ENCODE results near the gene RCN2. TPM values are rescaled to one million over a fixed set of nuclear protein-coding genes. Genes with fewer than 3 reads are reported as not detected.
"Not testable (repeated sequence)": the region's sequence is repeated elsewhere in the genome, so short reads cannot be mapped to it uniquely, and the experiment has no call there.

Gene RCN2
- total RNA-seq, 1 donor = 50.3 TPM

DNA sequence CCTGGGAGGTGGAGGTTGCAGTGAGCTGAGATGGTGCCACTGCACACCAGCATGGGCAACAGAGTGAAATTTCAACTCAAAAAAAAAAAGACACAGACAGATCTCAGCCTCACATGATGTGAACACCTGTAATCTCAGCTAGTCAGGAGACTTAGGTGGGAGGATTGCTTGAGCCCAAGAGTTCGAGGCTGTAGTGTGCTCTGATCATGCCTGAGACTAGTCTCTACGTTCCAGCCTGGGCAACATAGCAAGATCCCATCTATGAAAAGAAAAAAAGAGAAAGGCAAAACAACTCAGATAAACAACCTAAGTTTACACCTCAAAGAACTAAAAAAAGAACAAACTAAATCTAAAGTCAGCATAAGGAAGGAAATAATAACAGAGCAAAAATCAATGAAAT, 37.4 kb upstream of the RCN2 start:
- no peak for DNase-seq (ENCODE audit: insufficient read length, low spot score, missing footprints)
- no peaks in the 10 kb centered on the region for H3K9me3 ChIP-seq (ENCODE audit: low read depth, low read length)
- no peak overlapping the region for H3K4me2 ChIP-seq (ENCODE audit: insufficient read depth, low read length)
- H3K27ac ChIP-seq (ENCODE audit: low read depth, low read length) = no peak overlapping the region
- no peaks in the 10 kb centered on the region for H3K27me3 ChIP-seq (ENCODE audit: insufficient read depth, low read length)
- H3K4me1 ChIP-seq (ENCODE audit: insufficient read depth, low read length) = no peaks in the 10 kb centered on the region
- H3K79me2 ChIP-seq (ENCODE audit: insufficient read depth, low read length) = peaks cover 5% of the 10 kb centered on the region
- H2AFZ ChIP-seq (ENCODE audit: low read length) = no peak overlapping the region
- no peaks in the 10 kb centered on the region for H3K36me3 ChIP-seq (ENCODE audit: insufficient read depth, low read length)
- H4K20me1 ChIP-seq (ENCODE audit: insufficient read depth, low read length) = no peaks in the 10 kb centered on the region
- H3K4me3 ChIP-seq (ENCODE audit: insufficient read depth, low read length) = no peak overlapping the region
- TF ChIP-seq CTCF (IDR thresholded peaks at IDR 0.05; ENCODE audit: extremely low read depth, low read depth, low read length) = no peak

DNA sequence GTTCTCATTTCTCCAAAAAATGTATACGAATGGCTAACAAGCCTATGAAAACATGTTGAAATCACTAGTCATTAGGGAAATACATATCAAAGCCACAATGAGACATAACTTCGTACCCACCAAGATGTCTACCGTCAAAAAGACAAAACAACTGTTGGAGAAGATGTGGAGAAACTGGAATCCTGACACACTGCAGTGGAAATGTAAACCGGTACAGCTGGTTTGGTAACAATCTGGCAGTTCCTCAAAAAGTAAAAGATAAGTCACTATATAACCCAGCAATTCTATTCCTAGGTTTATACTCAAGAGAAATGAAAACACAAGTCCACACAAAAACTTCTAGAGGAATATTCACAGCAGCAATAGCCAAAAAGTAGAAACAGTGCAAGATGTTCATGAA, 33.4 kb upstream of the RCN2 start:
- Histone ChIP-seq H3K27me3 (ENCODE audit: insufficient read depth, low read length) (no peaks in the 10 kb centered on the region), H3K4me3 (ENCODE audit: insufficient read depth, low read length) (no peak overlapping the region), H3K79me2 (ENCODE audit: insufficient read depth, low read length) (peaks cover 11% of the 10 kb centered on the region), H3K36me3 (ENCODE audit: insufficient read depth, low read length) (no peaks in the 10 kb centered on the region), H4K20me1 (ENCODE audit: insufficient read depth, low read length) (no peaks in the 10 kb centered on the region), H3K9me3 (ENCODE audit: low read depth, low read length) (no peaks in the 10 kb centered on the region), H3K27ac (ENCODE audit: low read depth, low read length) (no peak overlapping the region), H2AFZ (ENCODE audit: low read length) (no peak overlapping the region), H3K4me1 (ENCODE audit: insufficient read depth, low read length) (no peaks in the 10 kb centered on the region), H3K4me2 (ENCODE audit: insufficient read depth, low read length) (no peak overlapping the region)
- no peak for TF ChIP-seq CTCF (IDR thresholded peaks at IDR 0.05; ENCODE audit: extremely low read depth, low read depth, low read length)
- no peak for DNase-seq (ENCODE audit: insufficient read length, low spot score, missing footprints)

GRCh38 chr15:76899176-76899930, 32.2 kb upstream of the RCN2 start:
- not testable (repeated sequence) for H3K36me3 ChIP-seq (ENCODE audit: insufficient read depth, low read length); H3K27me3 ChIP-seq (ENCODE audit: insufficient read depth, low read length); H3K4me1 ChIP-seq (ENCODE audit: insufficient read depth, low read length); H2AFZ ChIP-seq (ENCODE audit: low read length); H3K4me2 ChIP-seq (ENCODE audit: insufficient read depth, low read length); DNase-seq (ENCODE audit: insufficient read length, low spot score, missing footprints); H3K4me3 ChIP-seq (ENCODE audit: insufficient read depth, low read length); H3K27ac ChIP-seq (ENCODE audit: low read depth, low read length); H3K9me3 ChIP-seq (ENCODE audit: low read depth, low read length); H3K79me2 ChIP-seq (ENCODE audit: insufficient read depth, low read length); H4K20me1 ChIP-seq (ENCODE audit: insufficient read depth, low read length)

GRCh38 chr15:76899931-76900310, 31.6 kb upstream of the RCN2 start:
- not testable (repeated sequence) for H3K27ac ChIP-seq (ENCODE audit: low read depth, low read length); H3K4me1 ChIP-seq (ENCODE audit: insufficient read depth, low read length); H3K9me3 ChIP-seq (ENCODE audit: low read depth, low read length); H3K36me3 ChIP-seq (ENCODE audit: insufficient read depth, low read length); DNase-seq (ENCODE audit: insufficient read length, low spot score, missing footprints); H3K4me2 ChIP-seq (ENCODE audit: insufficient read depth, low read length); H3K4me3 ChIP-seq (ENCODE audit: insufficient read depth, low read length); H2AFZ ChIP-seq (ENCODE audit: low read length); H3K79me2 ChIP-seq (ENCODE audit: insufficient read depth, low read length); H4K20me1 ChIP-seq (ENCODE audit: insufficient read depth, low read length); H3K27me3 ChIP-seq (ENCODE audit: insufficient read depth, low read length)

DNA sequence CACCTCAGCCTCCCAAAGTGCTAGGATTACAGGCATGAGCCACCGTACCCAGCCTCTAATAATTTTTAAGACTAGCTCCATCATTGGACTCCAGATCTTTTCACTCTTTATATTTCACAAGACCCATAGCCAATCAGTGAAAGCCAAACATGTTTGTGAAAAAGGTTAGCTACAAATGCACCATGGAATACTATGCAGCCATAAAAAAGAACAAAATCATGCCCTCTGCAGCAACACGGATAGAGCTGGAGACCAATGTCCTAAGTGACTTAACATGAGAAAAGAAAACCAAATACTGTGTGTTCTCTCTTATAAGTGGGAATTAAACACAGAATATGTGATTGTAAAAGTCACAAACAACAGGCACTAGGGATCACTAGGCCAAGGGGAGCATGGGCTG, 29.6 kb upstream of the RCN2 start:
- no peak for TF ChIP-seq CTCF (IDR thresholded peaks at IDR 0.05; ENCODE audit: extremely low read depth, low read depth, low read length)

More for the DNA sequence above, 29.6 kb upstream of the RCN2 start:
- Histone ChIP-seq H3K9me3 (ENCODE audit: low read depth, low read length) (no peaks in the 10 kb centered on the region), H3K4me2 (ENCODE audit: insufficient read depth, low read length) (no peak overlapping the region), H4K20me1 (ENCODE audit: insufficient read depth, low read length) (no peaks in the 10 kb centered on the region), H3K79me2 (ENCODE audit: insufficient read depth, low read length) (peaks cover 6% of the 10 kb centered on the region), H3K4me1 (ENCODE audit: insufficient read depth, low read length) (peaks cover 12% of the 10 kb centered on the region), H2AFZ (ENCODE audit: low read length) (no peak overlapping the region), H3K27ac (ENCODE audit: low read depth, low read length) (no peak overlapping the region), H3K27me3 (ENCODE audit: insufficient read depth, low read length) (no peaks in the 10 kb centered on the region), H3K36me3 (ENCODE audit: insufficient read depth, low read length) (no peaks in the 10 kb centered on the region), H3K4me3 (ENCODE audit: insufficient read depth, low read length) (no peak overlapping the region)
- DNase-seq (ENCODE audit: insufficient read length, low spot score, missing footprints) = no peak
